ENCODE data around the gene PDGFA. TPM values are rescaled to one million over a fixed set of nuclear protein-coding genes. Genes with fewer than 3 reads are reported as not detected.
A peak's percentile ranks its signal among the peaks of the same experiment; 100 is the strongest.

The PDGFA gene
- total RNA-seq = 6.0 and 7.3 TPM in 2 replicates

GRCh38 chr7:519484-520390 lies at the start of gene PDGFA:
PDGFA (minus strand) TSS chr7:519846; CDS start chr7:519001, 845 bp downstream.
- ATAC-seq (ENCODE audit: low read depth) (peak; percentile 15), DNase-seq (peak; percentile 47)
- Mint-ChIP-seq H3K36me3 (ENCODE audit: low read depth) (no peaks in the 10 kb centered on the region), H3K9me3 (no peaks in the 10 kb centered on the region), H3K4me1 (peaks cover 30% of the 10 kb centered on the region), H3K4me3 (peak within 1 kb of the TSS; percentile 82), H3K27ac (no peak within 1 kb of the TSS), H3K27me3 (peaks cover 8% of the 10 kb centered on the region)
- intact Hi-C loops (cut with micrococcal nuclease) = loop anchor here (10.0 kb wide), 2 partner anchors 185 to 355 kb away; partner anchors contain the start of gene GET4
- TF ChIP-seq CTCF (IDR thresholded peaks at IDR 0.05) = no peak
- ChIA-PET POLR2A (interaction anchor here (1.1 kb wide), 1 partner anchor 84 kb away, joined by 4 read pairs; no protein-coding TSS in a partner anchor), CTCF (no interaction called here)

GRCh38 chr7:568031-568951 lies 48.6 kb upstream of the PDGFA start:
- POLR2A ChIA-PET = no interaction called here
- intact Hi-C loops (cut with micrococcal nuclease) = no loop called here
- no peaks in the 10 kb centered on the region for H3K36me3 Mint-ChIP-seq (ENCODE audit: low read depth)
- CTCF ChIA-PET = no interaction called here
- H3K27ac Mint-ChIP-seq = no peak overlapping the region
- H3K4me3 Mint-ChIP-seq = no peak overlapping the region
- no peak for DNase-seq
- no peaks in the 10 kb centered on the region for H3K9me3 Mint-ChIP-seq
- TF ChIP-seq CTCF (IDR thresholded peaks at IDR 0.05) = no peak
- no peaks in the 10 kb centered on the region for H3K27me3 Mint-ChIP-seq
- no peak for ATAC-seq (ENCODE audit: low read depth)
- H3K4me1 Mint-ChIP-seq = no peaks in the 10 kb centered on the region

- intact Hi-C loops (cut with micrococcal nuclease) = no loop called here
- no peak for ATAC-seq (ENCODE audit: low read depth)
- no peak for DNase-seq
- H3K9me3 Mint-ChIP-seq = no peaks in the 10 kb centered on the region
- no peak for TF ChIP-seq CTCF (IDR thresholded peaks at IDR 0.05)
- no peaks in the 10 kb centered on the region for H3K36me3 Mint-ChIP-seq (ENCODE audit: low read depth)
- H3K4me1 Mint-ChIP-seq = no peaks in the 10 kb centered on the region
- no peak overlapping the region for H3K4me3 Mint-ChIP-seq
- POLR2A ChIA-PET = no interaction called here
- CTCF ChIA-PET = no interaction called here
- H3K27ac Mint-ChIP-seq = no peak overlapping the region
- H3K27me3 Mint-ChIP-seq = no peaks in the 10 kb centered on the region
These were observed 47.7 kb upstream of the PDGFA start for GRCh38 chr7:567305-567883.

GRCh38 chr7:566100-566499 lies 46.5 kb upstream of the PDGFA start:
- intact Hi-C loops (cut with micrococcal nuclease) = no loop called here
- CTCF ChIA-PET = no interaction called here
- no peak overlapping the region for H3K27ac Mint-ChIP-seq

More at GRCh38 chr7:566100-566499, 46.5 kb upstream of the PDGFA start:
- DNase-seq (no peak), ATAC-seq (ENCODE audit: low read depth) (no peak)
- no peak for TF ChIP-seq CTCF (IDR thresholded peaks at IDR 0.05)
- Mint-ChIP-seq H3K9me3 (no peaks in the 10 kb centered on the region), H3K36me3 (ENCODE audit: low read depth) (no peaks in the 10 kb centered on the region), H3K27me3 (no peaks in the 10 kb centered on the region), H3K4me1 (no peaks in the 10 kb centered on the region), H3K4me3 (no peak overlapping the region)
- POLR2A ChIA-PET = no interaction called here
